Liver (tissue), 3 donors: ENCODE data around the gene TCOF1.

Experiments
- ATF3 ChIP-seq: IDR thresholded peaks from 2 replicates; pipeline ENCODE4 v1.6.1; 2016; ENCODE audit warnings: antibody characterized with exemption
- CTCF ChIP-seq: fragments of 150-350 bp; IDR thresholded peaks from 2 replicates; pipeline ENCODE4 v1.5.1; 2017; ENCODE audit warnings: improper control_type of control experiment, low read depth, low read length; ENCODE audit not compliant: missing input control
- EGR1 ChIP-seq, 2 donors: IDR thresholded peaks; 2 replicates each; pipeline ENCODE4 v1.6.1; 2016 to 2018; ENCODE audit warnings: antibody characterized with exemption in 2 of 2, low read depth in 2 of 2
- JUND ChIP-seq, 2 donors: IDR thresholded peaks; 2 replicates each; pipeline ENCODE4 v1.6.1; 2016; ENCODE audit warnings: antibody characterized with exemption in 2 of 2
- MAX ChIP-seq: IDR thresholded peaks from 2 replicates; pipeline ENCODE4 v1.6.1; 2016; ENCODE audit warnings: antibody characterized with exemption
- RAD21 ChIP-seq, 2 donors: IDR thresholded peaks; 2 replicates each; pipeline ENCODE4 v1.6.1; 2016; ENCODE audit warnings: antibody characterized with exemption in 2 of 2, mild to moderate bottlenecking in 2 of 2
- REST ChIP-seq: IDR thresholded peaks from 2 replicates; pipeline ENCODE4 v1.6.1; 2016; ENCODE audit warnings: antibody characterized with exemption, mild to moderate bottlenecking
- TAF1 ChIP-seq: conservative IDR thresholded peaks from 2 replicates; pipeline ENCODE4 v1.6.1; 2016; ENCODE audit warnings: antibody characterized with exemption, mild to moderate bottlenecking
- YY1 ChIP-seq: IDR thresholded peaks from 2 replicates; pipeline ENCODE4 v1.6.1; 2016; ENCODE audit warnings: antibody characterized with exemption, mild to moderate bottlenecking
- donor health status: healthy.
- donor health status: healthy.

DNA sequence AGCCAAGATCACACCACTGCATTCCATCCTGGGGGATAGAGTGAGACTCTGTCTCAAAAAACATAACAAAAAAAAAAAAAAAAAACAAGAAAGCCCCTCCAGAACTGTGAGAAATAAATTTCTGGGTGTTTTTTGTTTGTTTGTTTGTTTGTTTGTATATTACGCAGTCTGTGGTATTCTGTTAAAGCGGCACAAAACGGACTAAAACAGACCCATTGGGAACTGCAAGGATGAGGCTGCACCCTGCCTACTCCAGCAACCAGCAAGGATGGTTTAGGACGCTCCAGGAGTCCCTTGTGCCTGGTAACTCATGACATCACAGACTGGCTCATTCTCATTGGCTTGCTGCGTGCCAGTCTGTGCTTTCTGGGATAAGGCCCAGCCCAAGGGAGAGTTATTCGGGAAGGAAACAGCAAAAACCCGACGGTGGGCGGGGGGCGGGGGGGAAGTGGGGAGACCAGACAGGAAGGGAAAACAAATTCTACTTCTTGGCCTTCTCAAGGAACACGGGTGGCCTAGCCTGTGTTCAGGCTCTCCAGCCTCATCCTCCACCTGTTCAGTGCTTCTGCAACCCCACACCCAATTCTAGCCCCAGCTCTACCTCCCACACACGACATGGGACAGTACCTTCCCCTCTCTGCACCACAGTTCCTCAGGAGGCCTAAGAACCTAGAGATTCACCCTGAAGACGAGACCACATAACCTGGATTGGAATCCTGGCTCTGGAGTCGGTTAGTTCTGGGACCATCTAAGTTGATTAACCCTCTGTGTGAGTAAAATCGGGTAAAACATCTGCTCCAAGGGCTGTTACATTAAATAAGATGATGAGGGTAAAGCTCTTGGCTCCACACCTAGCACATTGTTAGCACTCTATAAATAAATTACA lies 52.4 kb downstream of the TCOF1 start:
- TF ChIP-seq REST (no peak), CTCF (no peak), EGR1 (IDR thresholded peaks at IDR 0.05; ENCODE audit: low read depth in 2 of 2) (no peak), RAD21 (IDR thresholded peaks at IDR 0.05) (no peak), TAF1 (no peak), MAX (no peak), YY1 (no peak), JUND (IDR thresholded peaks at IDR 0.05) (no peak), ATF3 (no peak)
